ENCODE results near the gene PCBP1. TPM values are rescaled to one million over a fixed set of nuclear protein-coding genes. Genes with fewer than 3 reads are reported as not detected.
"Not testable (repeated sequence)": the region's sequence is repeated elsewhere in the genome, so short reads cannot be mapped to it uniquely, and the experiment has no call there.

Gene PCBP1
- total and polyA plus RNA-seq, 3 donors from 2014 or later, result 144 to 270 (median 200) TPM

DNA sequence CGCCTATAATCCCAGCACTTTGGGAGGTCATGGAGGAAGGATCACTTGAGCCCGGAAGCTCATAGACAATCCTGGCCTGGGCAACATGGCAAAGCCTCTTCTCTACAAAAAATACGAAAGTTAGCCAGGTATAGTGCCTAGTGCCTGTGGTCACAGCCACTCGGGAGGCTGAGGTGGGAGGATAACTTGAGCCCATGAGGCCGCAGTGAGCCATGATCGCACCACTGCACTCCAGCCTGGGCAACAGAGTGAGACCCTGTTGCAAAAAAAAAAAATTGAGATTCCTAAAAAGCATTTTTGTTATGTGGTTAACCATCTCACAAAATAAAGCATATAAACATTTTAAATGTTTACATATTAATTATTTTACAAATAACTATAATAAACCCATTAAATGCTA, 13.9 kb downstream of the PCBP1 start:
- no peak for TF ChIP-seq POLR2A (IDR thresholded peaks at IDR 0.05)
- TF ChIP-seq, protein P1, sequence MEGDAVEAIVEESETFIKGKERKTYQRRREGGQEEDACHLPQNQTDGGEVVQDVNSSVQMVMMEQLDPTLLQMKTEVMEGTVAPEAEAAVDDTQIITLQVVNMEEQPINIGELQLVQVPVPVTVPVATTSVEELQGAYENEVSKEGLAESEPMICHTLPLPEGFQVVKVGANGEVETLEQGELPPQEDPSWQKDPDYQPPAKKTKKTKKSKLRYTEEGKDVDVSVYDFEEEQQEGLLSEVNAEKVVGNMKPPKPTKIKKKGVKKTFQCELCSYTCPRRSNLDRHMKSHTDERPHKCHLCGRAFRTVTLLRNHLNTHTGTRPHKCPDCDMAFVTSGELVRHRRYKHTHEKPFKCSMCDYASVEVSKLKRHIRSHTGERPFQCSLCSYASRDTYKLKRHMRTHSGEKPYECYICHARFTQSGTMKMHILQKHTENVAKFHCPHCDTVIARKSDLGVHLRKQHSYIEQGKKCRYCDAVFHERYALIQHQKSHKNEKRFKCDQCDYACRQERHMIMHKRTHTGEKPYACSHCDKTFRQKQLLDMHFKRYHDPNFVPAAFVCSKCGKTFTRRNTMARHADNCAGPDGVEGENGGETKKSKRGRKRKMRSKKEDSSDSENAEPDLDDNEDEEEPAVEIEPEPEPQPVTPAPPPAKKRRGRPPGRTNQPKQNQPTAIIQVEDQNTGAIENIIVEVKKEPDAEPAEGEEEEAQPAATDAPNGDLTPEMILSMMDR (IDR thresholded peaks at IDR 0.05), result no peak
- no peaks in the 10 kb centered on the region for H3K27me3 ChIP-seq
- WGBS, 2 donors, result 74 to 80% methylated on average over 6 of the region's 6 CpGs
- H3K4me1 ChIP-seq, result peaks cover 8% of the 10 kb centered on the region
- H3K9me3 ChIP-seq, result no peaks in the 10 kb centered on the region
- intact Hi-C loops (cut with DNase I; ENCODE audit: low total_unique reads), result no loop called here
- no peaks in the 10 kb centered on the region for H3K36me3 ChIP-seq (ENCODE audit: low read depth, missing control alignments)
- DNase-seq, result no peak
- peak overlapping the region in 1 of 2 donors; percentile 37 for H3K4me3 ChIP-seq
- H3K27ac ChIP-seq, result no peak overlapping the region

DNA sequence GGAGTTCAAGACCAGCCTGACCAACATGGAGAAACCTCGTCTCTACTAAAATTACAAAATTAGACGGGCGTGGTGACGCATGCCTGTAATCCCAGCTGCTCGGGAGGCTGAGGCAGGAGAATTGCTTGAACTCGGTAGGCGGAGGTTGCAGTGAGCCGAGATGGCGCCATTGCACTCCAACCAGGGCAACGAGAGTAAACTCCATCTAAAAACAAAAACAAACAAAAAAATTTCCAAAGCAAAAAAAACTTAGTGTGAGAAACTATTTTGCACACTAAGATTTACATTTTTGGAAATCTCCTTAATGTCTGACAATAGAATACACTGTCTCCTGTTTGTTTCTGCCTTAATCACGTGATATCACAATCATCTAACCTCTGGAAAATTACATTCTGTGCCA, 14.4 kb downstream of the PCBP1 start:
- DNase-seq; H3K4me1 ChIP-seq; H3K9me3 ChIP-seq; intact Hi-C loops (cut with DNase I; ENCODE audit: low total_unique reads); H3K27ac ChIP-seq; H3K36me3 ChIP-seq (ENCODE audit: low read depth, missing control alignments); H3K27me3 ChIP-seq: not testable (repeated sequence)
- H3K4me3 ChIP-seq, result peak overlapping the region; percentile 37 to 48
- 54 to 66% methylated on average over 11 of the region's 11 CpGs for WGBS, 2 donors

DNA sequence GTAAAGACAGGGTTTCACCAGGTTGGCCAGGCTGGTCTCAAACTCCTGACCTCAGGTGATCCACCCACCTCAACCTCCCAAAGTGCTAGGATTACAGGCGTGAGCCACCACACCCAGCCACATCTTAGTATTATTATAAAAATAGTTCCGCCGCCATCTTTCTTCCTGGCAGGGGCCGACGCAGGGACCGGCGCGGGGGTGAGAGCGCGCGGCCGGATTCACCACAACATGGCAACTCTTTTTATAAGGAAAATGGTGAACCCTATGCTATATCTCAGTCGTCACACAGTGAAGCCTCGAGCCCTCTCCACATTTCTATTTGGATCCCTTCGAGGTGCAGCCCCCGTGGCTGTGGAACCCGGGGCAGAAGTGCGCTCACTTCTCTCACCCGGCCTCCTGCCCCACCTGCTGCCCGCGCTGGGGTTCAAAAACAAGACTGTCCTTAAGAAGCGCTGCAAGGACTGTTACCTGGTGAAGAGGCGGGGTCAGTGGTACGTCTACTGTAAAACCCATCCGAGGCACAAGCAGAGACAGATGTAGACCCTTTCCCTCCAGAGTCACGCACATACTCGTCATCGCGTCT, 15.1 kb downstream of the PCBP1 start:
- H3K9me3 ChIP-seq; intact Hi-C loops (cut with DNase I; ENCODE audit: low total_unique reads); H3K4me1 ChIP-seq; H3K36me3 ChIP-seq (ENCODE audit: low read depth, missing control alignments); H3K27me3 ChIP-seq: not testable (repeated sequence)
- WGBS, 2 donors, result 49 to 79% methylated on average over 29 of the region's 29 CpGs
- Histone ChIP-seq H3K4me3 (peak overlapping the region; percentile 37 to 48), H3K27ac (peak overlapping the region in 1 of 2 donors; percentile 24)
- DNase-seq, result peak; percentile 32

DNA sequence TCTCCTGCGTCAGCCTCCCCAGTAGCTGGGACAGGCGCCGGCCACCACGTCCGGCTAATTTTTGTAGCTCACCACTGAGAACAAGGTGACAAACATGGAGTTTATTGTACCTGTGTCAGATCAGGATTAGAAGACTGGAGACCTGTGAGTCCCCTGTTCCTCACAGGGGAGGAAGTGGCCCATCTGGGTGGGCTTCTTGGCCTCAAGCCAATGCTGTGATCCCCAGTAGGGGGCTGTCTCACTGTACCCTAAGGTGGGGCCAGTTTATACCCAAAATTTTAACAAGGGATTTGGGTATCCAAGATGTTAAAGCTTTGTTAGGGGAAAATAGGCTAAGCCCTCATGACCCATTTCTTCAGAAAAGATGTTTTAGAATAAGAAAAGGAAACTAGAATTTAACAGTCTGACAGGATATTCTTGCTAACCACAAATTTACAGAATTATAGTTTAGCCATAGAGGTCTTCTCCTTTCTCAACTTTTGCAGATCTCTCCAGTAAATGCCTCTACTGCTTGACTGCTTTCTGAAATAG, 16.3 kb downstream of the PCBP1 start:
- TF ChIP-seq POLR2A (IDR thresholded peaks at IDR 0.05), result no peak
- peaks cover 8% of the 10 kb centered on the region for H3K4me1 ChIP-seq
- no peak overlapping the region for H3K4me3 ChIP-seq
- 62 to 75% methylated on average over 5 of the region's 5 CpGs for WGBS, 2 donors
- H3K36me3 ChIP-seq (ENCODE audit: low read depth, missing control alignments), result no peaks in the 10 kb centered on the region
- intact Hi-C loops (cut with DNase I; ENCODE audit: low total_unique reads), result no loop called here
- H3K27ac ChIP-seq, result no peak overlapping the region
- H3K27me3 ChIP-seq, result no peaks in the 10 kb centered on the region
- peak; percentile 9 for DNase-seq
- no peaks in the 10 kb centered on the region for H3K9me3 ChIP-seq

DNA sequence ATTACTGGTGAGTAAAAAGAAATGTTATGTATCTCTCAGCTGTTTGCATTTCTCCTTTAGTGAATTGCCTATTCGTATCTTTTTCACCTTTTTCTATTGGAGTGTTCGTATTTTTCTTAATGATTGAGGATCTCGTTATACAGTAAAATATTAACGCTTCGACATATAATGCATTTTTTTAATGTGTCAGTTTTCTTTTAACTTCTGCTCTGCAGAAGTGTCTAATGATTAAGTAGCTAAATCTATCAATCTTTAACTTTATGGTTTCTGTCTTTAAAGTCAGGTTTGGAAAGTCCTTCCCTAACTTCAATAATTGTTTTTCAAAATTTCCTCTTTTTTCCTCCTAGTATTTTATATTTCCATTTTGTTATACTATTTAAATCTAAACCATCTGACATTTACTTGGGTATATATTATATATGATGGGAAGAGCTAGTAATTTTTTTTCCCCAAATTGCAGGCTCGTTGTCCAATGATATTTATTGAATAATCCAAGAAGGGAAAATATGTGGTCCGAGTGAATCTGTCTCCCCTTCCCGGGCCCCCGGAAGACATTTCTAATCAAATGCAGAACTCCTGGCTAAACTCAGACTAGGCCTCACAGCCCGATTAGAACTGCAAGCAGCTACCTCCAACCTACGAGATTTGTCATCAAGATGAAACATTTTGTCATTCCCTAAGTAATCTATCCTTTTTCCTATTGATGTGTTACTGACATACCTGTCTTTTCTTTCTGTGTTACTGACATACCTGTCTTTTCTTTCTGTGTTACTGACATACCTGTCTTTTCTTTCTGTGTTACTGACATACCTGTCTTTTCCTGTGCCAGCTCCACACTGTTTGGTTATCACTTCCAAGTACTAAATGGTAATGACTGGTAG, 17.2 kb downstream of the PCBP1 start:
- H3K4me1 ChIP-seq, result peaks cover 8% of the 10 kb centered on the region
- no peak overlapping the region for H3K27ac ChIP-seq
- no peaks in the 10 kb centered on the region for H3K36me3 ChIP-seq (ENCODE audit: low read depth, missing control alignments)
- no peak for TF ChIP-seq POLR2A (IDR thresholded peaks at IDR 0.05)
- TF ChIP-seq, protein P1 (IDR thresholded peaks at IDR 0.05), result no peak
- no peaks in the 10 kb centered on the region for H3K9me3 ChIP-seq
- H3K27me3 ChIP-seq, result no peaks in the 10 kb centered on the region
- intact Hi-C loops (cut with DNase I; ENCODE audit: low total_unique reads), result no loop called here
- DNase-seq, result peak; percentile 58
- no peak overlapping the region for H3K4me3 ChIP-seq
- 45 to 46% methylated on average over 11 of the region's 11 CpGs for WGBS, 2 donors

DNA sequence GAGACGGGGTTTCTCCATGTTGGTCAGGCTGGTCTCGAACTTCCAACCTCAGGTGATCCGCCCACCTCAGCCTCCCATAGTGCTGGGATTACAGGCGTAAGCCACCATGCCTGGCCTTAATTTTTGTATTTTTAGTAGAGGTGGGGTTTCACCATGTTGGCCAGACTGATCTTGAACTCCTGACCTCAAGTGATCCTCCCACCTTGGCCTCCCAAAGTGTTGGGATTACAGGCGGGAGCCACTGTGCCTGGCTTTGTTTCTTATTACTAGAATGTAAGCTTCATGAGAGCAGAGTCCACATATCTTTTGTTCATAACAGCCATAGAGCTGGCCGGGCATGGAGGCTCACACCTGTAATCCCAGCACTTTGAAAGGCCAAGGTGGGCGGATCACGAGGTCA, 18.9 kb downstream of the PCBP1 start:
- H3K36me3 ChIP-seq (ENCODE audit: low read depth, missing control alignments); H3K4me1 ChIP-seq; H3K27ac ChIP-seq; DNase-seq; intact Hi-C loops (cut with DNase I; ENCODE audit: low total_unique reads); H3K27me3 ChIP-seq; H3K4me3 ChIP-seq; H3K9me3 ChIP-seq: not testable (repeated sequence)
- 93 to 95% methylated on average over 8 of the region's 8 CpGs for WGBS, 2 donors

DNA sequence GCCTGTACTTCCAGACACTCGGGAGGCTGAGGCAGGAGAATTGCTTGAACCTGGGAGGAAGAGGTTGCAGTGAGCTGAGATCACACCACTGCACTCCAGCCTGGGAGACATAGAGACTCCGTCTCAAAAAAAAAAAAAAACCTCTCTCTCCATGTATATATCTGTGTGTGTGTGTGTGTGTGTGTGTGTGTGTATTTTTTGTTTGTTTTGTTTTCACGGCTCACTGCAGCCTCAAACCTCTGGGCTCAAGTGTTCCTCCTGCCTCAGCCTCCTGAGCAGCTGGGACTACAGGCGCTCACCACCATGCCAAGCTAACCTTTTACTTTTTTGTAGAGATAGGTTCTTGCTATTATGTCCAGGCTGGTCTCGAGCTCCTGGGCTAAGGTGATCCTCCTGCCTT, 23.1 kb downstream of the PCBP1 start:
- H3K4me3 ChIP-seq; intact Hi-C loops (cut with DNase I; ENCODE audit: low total_unique reads); H3K4me1 ChIP-seq; DNase-seq; H3K27ac ChIP-seq; H3K9me3 ChIP-seq; H3K27me3 ChIP-seq; H3K36me3 ChIP-seq (ENCODE audit: low read depth, missing control alignments): not testable (repeated sequence)
- 92 to 93% methylated on average over 5 of the region's 5 CpGs for WGBS, 2 donors
